H9 (cell line): ENCODE measurements around the gene SDR9C7. TPM values are rescaled to one million over a fixed set of nuclear protein-coding genes. Genes with fewer than 3 reads are reported as not detected.

Experiments used
- DNase-seq: peaks from one replicate; pipeline ENCODE4 v3.0.0-alpha.2; 2017
- H2AFZ ChIP-seq: one replicate; pipeline ENCODE4 v1.6.1; 2013; ENCODE audit warnings: mild to moderate bottlenecking, low read length, control low read depth, moderate library complexity
- H2AK5ac ChIP-seq: 2 replicates; pipeline ENCODE4 v1.6.1; 2013; ENCODE audit warnings: low read length, control low read depth, mixed read lengths; ENCODE audit not compliant: insufficient read length
- H2BK120ac ChIP-seq: one replicate; pipeline ENCODE4 v1.6.1; 2013; ENCODE audit warnings: low read depth, mild to moderate bottlenecking, low read length, control low read depth, inconsistent platforms; ENCODE audit not compliant: poor library complexity, severe bottlenecking
- H2BK12ac ChIP-seq: 2 replicates; pipeline ENCODE4 v1.6.1; 2013; ENCODE audit warnings: low read length, control low read depth, mixed read lengths, low read depth; ENCODE audit not compliant: insufficient read length
- H2BK15ac ChIP-seq: 2 replicates; pipeline ENCODE4 v1.6.1; 2013; ENCODE audit warnings: low read depth, low read length, control low read depth
- H2BK20ac ChIP-seq: one replicate; pipeline ENCODE4 v1.6.1; 2013; ENCODE audit warnings: low read depth, mild to moderate bottlenecking, low read length, control low read depth, inconsistent platforms; ENCODE audit not compliant: poor library complexity, severe bottlenecking
- H2BK5ac ChIP-seq: 2 replicates; pipeline ENCODE4 v1.6.1; 2013; ENCODE audit warnings: low read length, control low read depth, mixed read lengths; ENCODE audit not compliant: insufficient read length
- H3K14ac ChIP-seq: 2 replicates; pipeline ENCODE4 v1.6.1; 2013; ENCODE audit warnings: low read length, control low read depth; ENCODE audit not compliant: insufficient read depth
- H3K18ac ChIP-seq: 2 replicates; pipeline ENCODE4 v1.6.1; 2013; ENCODE audit warnings: low read depth, mild to moderate bottlenecking, mixed read lengths, low read length, control low read depth; ENCODE audit not compliant: insufficient read length
- H3K23ac ChIP-seq: 2 replicates; pipeline ENCODE4 v1.6.1; 2013; ENCODE audit warnings: low read length, control low read depth, mixed read lengths, low read depth; ENCODE audit not compliant: insufficient read length
- H3K23me2 ChIP-seq: 2 replicates; pipeline ENCODE4 v1.6.1; 2013; ENCODE audit warnings: low read depth, mild to moderate bottlenecking, mixed read lengths, low read length, control low read depth; ENCODE audit not compliant: insufficient read length, poor library complexity, severe bottlenecking
- H3K27ac ChIP-seq: 2 replicates; pipeline ENCODE4 v1.5.1; 2013; ENCODE audit warnings: low read length, control low read depth, mixed read lengths, low read depth; ENCODE audit not compliant: insufficient read length
- H3K27me3 ChIP-seq: 2 replicates; pipeline ENCODE4 v1.6.1; 2013; ENCODE audit warnings: low read length, control low read depth, inconsistent platforms; ENCODE audit not compliant: insufficient read depth
- H3K4ac ChIP-seq: 2 replicates; pipeline ENCODE4 v1.6.1; 2013; ENCODE audit warnings: low read depth, mild to moderate bottlenecking, control low read depth, inconsistent platforms, low read length, moderate library complexity
- H3K4me1 ChIP-seq: 2 replicates; pipeline ENCODE4 v1.6.1; 2013; ENCODE audit warnings: low read length, control low read depth, inconsistent platforms; ENCODE audit not compliant: insufficient read depth
- H3K4me2 ChIP-seq: 2 replicates; pipeline ENCODE4 v1.6.1; 2013; ENCODE audit warnings: low read length, control low read depth, mixed read lengths; ENCODE audit not compliant: insufficient read length, insufficient read depth
- H3K56ac ChIP-seq: 2 replicates; pipeline ENCODE4 v1.6.1; 2013; ENCODE audit warnings: low read depth, mild to moderate bottlenecking, mixed read lengths, low read length, control low read depth; ENCODE audit not compliant: insufficient read length
- H3K79me1 ChIP-seq: 2 replicates; pipeline ENCODE4 v1.6.1; 2013; ENCODE audit warnings: low read depth, mild to moderate bottlenecking, moderate library complexity, low read length, control low read depth, inconsistent platforms; ENCODE audit not compliant: insufficient read depth, poor library complexity, severe bottlenecking
- H3K79me2 ChIP-seq: 2 replicates; pipeline ENCODE4 v1.6.1; 2013; ENCODE audit warnings: low read length, control low read depth, inconsistent platforms; ENCODE audit not compliant: insufficient read depth
- H3K9ac ChIP-seq: 2 replicates; pipeline ENCODE4 v1.6.1; 2013; ENCODE audit warnings: low read length, control low read depth, mixed read lengths; ENCODE audit not compliant: insufficient read length; ENCODE audit errors: extremely low read depth
- H3K9me3 ChIP-seq: one replicate; pipeline ENCODE4 v1.6.1; 2013; ENCODE audit warnings: low read depth, low read length, inconsistent platforms; ENCODE audit not compliant: control insufficient read depth
- H3T11ph ChIP-seq: one replicate; pipeline ENCODE4 v1.6.1; 2013; ENCODE audit warnings: mild to moderate bottlenecking, low read length, control low read depth, inconsistent platforms
- H4K20me1 ChIP-seq: one replicate; pipeline ENCODE4 v1.6.1; 2013; ENCODE audit not compliant: control insufficient read depth, insufficient read length, insufficient read depth
- H4K5ac ChIP-seq: 2 replicates; pipeline ENCODE4 v1.6.1; 2013; ENCODE audit warnings: low read depth, mild to moderate bottlenecking, mixed read lengths, low read length, control low read depth; ENCODE audit not compliant: insufficient read length
- H4K8ac ChIP-seq: replicated peaks from 2 replicates; pipeline ENCODE4 v1.6.1; 2013; ENCODE audit warnings: low read length, control low read depth, mixed read lengths, low read depth; ENCODE audit not compliant: insufficient read length
- H4K91ac ChIP-seq: 2 replicates; pipeline ENCODE4 v1.6.1; 2013; ENCODE audit warnings: low read depth, mild to moderate bottlenecking, moderate library complexity, mixed read lengths, low read length, control low read depth; ENCODE audit not compliant: insufficient read length
- H3K27ac Mint-ChIP-seq, 3 experiments: 2 replicates in 2 of 3; 3 replicates in 1 of 3; pipeline ENCODE4 v1.8.0; 2020 to 2021; ENCODE audit warnings: mixed read lengths in 3 of 3, mild to moderate bottlenecking in 1 of 3, moderate library complexity in 1 of 3
- H3K27me3 Mint-ChIP-seq: 2 replicates; pipeline ENCODE4 v1.8.0; 2021; ENCODE audit warnings: low read depth, mild to moderate bottlenecking, moderate library complexity, mixed read lengths
- H3K36me3 Mint-ChIP-seq, 3 experiments: 2 replicates in 2 of 3; 3 replicates in 1 of 3; pipeline ENCODE4 v1.8.0; 2020 to 2021; ENCODE audit warnings: low read depth in 3 of 3, mixed read lengths in 3 of 3; ENCODE audit not compliant: insufficient read depth in 1 of 3
- H3K4me1 Mint-ChIP-seq, 2 experiments: 2 replicates each; pipeline ENCODE4 v1.8.0; 2020; ENCODE audit warnings: mixed read lengths in 2 of 2
- H3K4me3 Mint-ChIP-seq, 2 experiments: 2 replicates in 1 of 2; 3 replicates in 1 of 2; pipeline ENCODE4 v1.8.0; 2020 to 2021; ENCODE audit warnings: mild to moderate bottlenecking in 2 of 2, mixed read lengths in 2 of 2, moderate library complexity in 1 of 2
- H3K9me3 Mint-ChIP-seq, 2 experiments: 2 replicates in 1 of 2; 3 replicates in 1 of 2; pipeline ENCODE4 v1.8.0; 2020; ENCODE audit warnings: mild to moderate bottlenecking in 2 of 2, mixed read lengths in 2 of 2, moderate library complexity in 1 of 2
- CTCF ChIP-seq: fragments of 200-600 bp; sonication (generic); conservative IDR thresholded peaks from 3 replicates; pipeline ENCODE4 v1.8.0; 2021; ENCODE audit warnings: antibody characterized with exemption, mild to moderate bottlenecking
- WGBS: extraction: QIAGEN DNeasy Blood & Tissue Kit; methylation state at CpG from one replicate; pipeline ENCODE4 v1.1.7; 2013; ENCODE audit warnings: missing lambda C conversion rate, low lambda C conversion rate, mixed read lengths; ENCODE audit not compliant: insufficient read length; ENCODE audit errors: extremely low coverage; 5-methylcytosine and 5-hydroxymethylcytosine counted together
- total RNA-seq: library from RNA; stranded (reverse); gene quantifications from 2 replicates; pipeline ENCODE4 v1.2.1, GENCODE V29; 2021

The SDR9C7 gene
- total RNA-seq, 1 experiment from 2014 or later, result not detected

- H3K4me1 ChIP-seq, result no peaks in the 10 kb centered on the region
- no peak overlapping the region for H2BK20ac ChIP-seq
- no peak overlapping the region for H3K56ac ChIP-seq
- H3K4me1 Mint-ChIP-seq, result no peaks in the 10 kb centered on the region
- H3K23me2 ChIP-seq, result no peaks in the 10 kb centered on the region
- H3K14ac ChIP-seq, result no peak overlapping the region
- no CpG with 5 or more reads among the region's 3 CpGs for WGBS
- H2AFZ ChIP-seq, result no peak overlapping the region
- no peak overlapping the region for H2BK120ac ChIP-seq
- H3K4me2 ChIP-seq, result no peak overlapping the region
- no peak overlapping the region for H3K4me3 Mint-ChIP-seq
- H2BK12ac ChIP-seq, result no peak overlapping the region
- no peak overlapping the region for H3K4ac ChIP-seq
- H3T11ph ChIP-seq, result no peak overlapping the region
- H2AK5ac ChIP-seq, result no peak overlapping the region
- H2BK5ac ChIP-seq, result no peak overlapping the region
- no peak for DNase-seq
- peaks cover 24 to 32% of the 10 kb centered on the region in 2 experiments for H3K9me3 Mint-ChIP-seq
- no peaks in the 10 kb centered on the region for H3K27me3 ChIP-seq
- no peak overlapping the region for H2BK15ac ChIP-seq
- no peak overlapping the region for H3K27ac Mint-ChIP-seq
- H3K79me2 ChIP-seq, result no peaks in the 10 kb centered on the region
- no peak overlapping the region for H3K9ac ChIP-seq
- H4K8ac ChIP-seq, result no peak overlapping the region
- peaks cover 15% of the 10 kb centered on the region for H3K27me3 Mint-ChIP-seq
- H3K79me1 ChIP-seq, result no peaks in the 10 kb centered on the region
- H3K27ac ChIP-seq, result no peak overlapping the region
- H3K23ac ChIP-seq, result no peak overlapping the region
- no peak overlapping the region for H4K5ac ChIP-seq
- H3K36me3 Mint-ChIP-seq, result peaks cover 0 to 2% (median 0%) of the 10 kb centered on the region in 3 experiments; a peak in 4 of 7 replicates
- no peaks in the 10 kb centered on the region for H3K9me3 ChIP-seq
- no peaks in the 10 kb centered on the region for H4K20me1 ChIP-seq
- TF ChIP-seq CTCF, result no peak
- no peak overlapping the region for H4K91ac ChIP-seq
- H3K18ac ChIP-seq, result no peak overlapping the region
Observed at GRCh38 chr12:56914724-56915123, 19.5 kb downstream of the SDR9C7 start.
